NCI-H446 (cell line): ENCODE results near the gene SETDB1.
A peak's percentile ranks its signal among the peaks of the same experiment; 100 is the strongest.
"Not testable (repeated sequence)": the region's sequence is repeated elsewhere in the genome, so short reads cannot be mapped to it uniquely, and the experiment has no call there.

Experiments used
- DNase-seq, 2 experiments: peaks; one replicate each; lab custom pipeline; 2025; lab: John Stamatoyannopoulos, UW

The SETDB1 gene

DNA sequence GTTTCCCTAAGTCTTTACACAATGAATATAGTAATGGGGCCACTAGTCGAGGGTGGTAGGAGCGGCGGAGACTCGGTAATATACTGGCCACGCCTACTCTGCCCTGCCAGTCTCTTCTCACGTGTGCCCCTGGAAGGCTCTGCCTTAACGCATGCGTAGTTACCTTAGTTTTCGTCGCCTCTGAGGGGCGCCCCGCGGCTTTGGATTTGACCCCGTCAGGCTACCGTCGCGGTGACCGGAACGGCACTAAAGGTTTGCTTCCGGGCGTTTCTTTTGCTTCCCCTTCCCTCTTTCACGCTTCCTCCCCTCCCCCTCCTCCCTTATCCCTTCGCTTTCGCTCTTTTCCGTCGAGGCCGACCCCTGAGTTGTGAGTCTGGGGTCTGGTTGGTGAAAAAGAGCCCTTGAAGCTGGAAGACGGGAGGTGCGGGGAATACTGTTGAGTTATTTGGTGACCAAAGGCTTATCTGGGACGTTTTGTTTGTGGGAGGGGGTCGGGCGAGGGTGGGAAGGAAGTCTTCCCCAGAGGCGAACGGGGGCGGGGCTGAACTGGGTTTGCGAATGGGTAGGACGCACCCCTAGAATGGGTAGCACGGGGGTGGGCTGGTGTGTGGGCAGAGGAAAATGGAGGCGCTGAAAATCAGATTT is at the start of gene SETDB1:
TSS of gene SETDB1 (plus strand) at position 267 of the 645 bp plus-strand sequence. CDS start 1,352 bp downstream, outside the sequence.
- peak; percentile 96 to 99 for DNase-seq

- not testable (repeated sequence) for DNase-seq
Observed at GRCh38 chr1:150878931-150879330, 47.2 kb upstream of the SETDB1 start.

- no peak for DNase-seq
Observed at GRCh38 chr1:150881331-150882070, 44.7 kb upstream of the SETDB1 start.

DNA sequence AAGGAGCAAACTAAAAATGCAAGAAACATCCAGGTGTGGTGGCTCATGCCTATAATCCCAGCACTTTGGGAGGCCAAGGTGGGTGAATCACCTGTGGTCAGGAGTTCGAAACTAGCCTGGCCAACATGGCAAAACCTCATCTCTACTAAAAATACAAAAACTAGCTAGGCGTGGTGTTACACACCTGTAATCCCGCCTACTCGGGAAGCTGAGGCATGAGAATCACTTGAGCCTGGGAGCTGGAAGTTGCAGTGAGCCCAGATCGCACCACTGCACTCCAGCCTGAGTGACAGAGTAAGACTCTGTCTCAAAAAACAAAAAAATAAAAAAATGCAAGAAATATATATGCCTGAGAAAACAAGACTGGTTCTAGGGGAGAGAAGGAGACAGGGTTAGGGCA is 43.0 kb upstream of the SETDB1 start:
- not testable (repeated sequence) for DNase-seq

DNA sequence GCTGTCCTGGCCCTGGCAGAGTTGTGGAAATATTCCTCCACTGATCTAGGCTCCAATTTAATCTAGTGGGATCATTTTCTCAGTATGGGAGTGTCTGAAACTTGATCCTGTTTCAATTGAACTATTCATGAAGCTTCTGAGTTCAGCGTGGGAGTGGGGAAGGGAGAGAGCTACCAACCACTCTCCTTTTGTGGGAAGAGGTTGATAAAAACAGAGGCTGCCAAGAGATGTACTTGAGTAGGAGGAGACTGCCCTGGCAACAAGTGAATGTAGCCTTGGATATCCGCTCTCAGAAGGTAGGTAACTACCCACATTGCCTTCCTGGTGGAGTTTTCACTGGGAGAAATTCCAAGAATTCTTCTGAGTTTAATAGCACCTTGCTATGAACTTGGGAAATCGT is 39.1 kb upstream of the SETDB1 start, which contains the start of gene CTXND2:
TSS of gene CTXND2 (plus strand) at position 119 of the 400 bp plus-strand sequence. CDS start 25,179 bp downstream, outside the sequence.
- DNase-seq = no peak

GRCh38 chr1:150888727-150889126 is 37.4 kb upstream of the SETDB1 start:
- no peak for DNase-seq

- no peak for DNase-seq
Observed at GRCh38 chr1:150890033-150890416, 36.1 kb upstream of the SETDB1 start.

GRCh38 chr1:150893336-150893913 is 32.7 kb upstream of the SETDB1 start:
- no peak for DNase-seq

- DNase-seq = no peak
Observed at GRCh38 chr1:150895618-150896017, 30.5 kb upstream of the SETDB1 start.

DNA sequence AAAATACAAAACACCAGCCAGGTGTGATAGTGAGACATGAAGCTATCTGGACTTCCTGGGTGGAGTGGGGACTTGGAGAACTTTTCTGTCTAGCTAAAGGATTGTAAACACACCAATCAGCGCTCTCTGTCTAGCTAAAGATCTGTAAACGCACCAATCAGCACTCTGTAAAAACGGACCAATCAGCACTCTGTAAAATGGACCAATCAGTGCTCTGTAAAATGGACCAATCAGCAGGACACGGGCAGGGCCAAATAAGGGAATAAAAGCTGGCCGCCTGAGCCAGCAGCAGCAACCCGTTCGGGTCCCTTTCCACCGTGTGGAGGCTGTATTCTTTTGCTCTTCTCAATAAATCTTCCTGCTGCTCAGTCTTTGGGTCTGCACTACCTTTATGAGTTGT is 26.4 kb upstream of the SETDB1 start:
- DNase-seq = not testable (repeated sequence)

DNA sequence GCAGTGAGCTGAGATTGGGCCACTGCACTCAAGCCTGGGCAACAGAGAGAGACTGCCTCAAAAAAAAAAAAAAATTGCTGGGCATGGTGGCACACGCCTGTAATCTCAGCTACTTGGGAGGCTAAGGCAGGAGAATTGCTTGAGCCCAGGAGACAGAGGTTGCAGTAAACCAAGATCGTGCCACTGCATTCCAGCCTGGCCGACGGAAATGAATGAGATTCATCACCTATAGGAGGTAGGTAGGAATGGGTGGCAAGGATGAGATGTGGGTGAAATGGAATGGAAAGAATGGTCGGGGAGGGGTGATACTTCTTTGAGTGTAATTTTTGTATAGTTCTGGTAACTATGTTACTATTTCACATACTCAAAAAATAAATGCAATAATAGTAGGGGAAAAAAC is 23.8 kb upstream of the SETDB1 start:
- DNase-seq = no peak

- DNase-seq = no peak
Observed at GRCh38 chr1:150902751-150903150, 23.4 kb upstream of the SETDB1 start.

DNA sequence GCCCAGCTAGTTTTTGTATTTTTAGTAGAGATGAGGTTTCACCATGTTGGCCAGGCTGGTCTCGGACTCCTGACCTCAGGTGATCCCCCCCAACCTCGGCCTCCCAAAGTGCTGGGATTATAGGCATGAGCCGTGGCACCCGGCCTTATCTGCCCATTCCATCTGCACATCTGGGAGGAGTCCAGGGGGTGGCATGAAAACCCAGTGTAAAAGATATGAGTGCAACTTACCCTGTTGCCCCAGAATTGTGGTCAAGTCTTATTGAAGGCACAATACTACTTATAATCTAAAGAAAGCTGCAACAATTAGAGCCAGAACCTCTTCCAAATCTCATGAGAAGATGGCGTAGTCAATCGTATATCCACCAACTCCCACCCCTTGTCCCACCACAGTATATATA is 20.9 kb upstream of the SETDB1 start:
- no peak for DNase-seq

GRCh38 chr1:150906329-150906728 is 19.8 kb upstream of the SETDB1 start:
- no peak for DNase-seq

GRCh38 chr1:150906813-150907212 is 19.4 kb upstream of the SETDB1 start:
- no peak for DNase-seq

DNA sequence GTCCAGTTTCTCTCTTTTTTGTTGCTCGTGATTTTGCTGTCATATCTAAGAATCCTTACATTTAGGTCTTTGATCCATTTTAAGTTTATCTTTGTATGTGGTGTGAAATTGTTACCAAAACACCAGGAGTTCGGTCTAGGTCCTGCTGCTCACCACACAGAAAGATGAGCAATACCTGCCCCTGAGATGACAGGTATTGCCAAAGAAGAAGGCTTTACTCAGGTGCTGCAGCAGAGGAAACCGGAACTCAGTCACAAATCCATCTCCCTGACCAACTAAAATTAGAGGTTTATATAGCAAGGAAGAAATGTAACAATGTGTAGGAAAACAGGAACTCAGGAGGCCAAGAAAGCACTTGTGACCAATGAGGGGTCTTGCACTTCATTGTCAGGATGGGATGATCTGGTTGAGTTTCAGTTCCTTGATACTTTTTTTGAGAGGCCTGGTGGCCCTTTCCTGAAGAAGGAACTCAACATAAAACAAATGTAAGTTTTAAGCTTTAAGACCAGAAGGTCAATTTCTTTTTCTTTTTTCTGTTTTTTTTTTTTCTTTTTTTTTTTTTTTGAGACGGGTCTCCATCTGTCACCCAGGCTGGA is 16.5 kb upstream of the SETDB1 start:
- DNase-seq = no peak

DNA sequence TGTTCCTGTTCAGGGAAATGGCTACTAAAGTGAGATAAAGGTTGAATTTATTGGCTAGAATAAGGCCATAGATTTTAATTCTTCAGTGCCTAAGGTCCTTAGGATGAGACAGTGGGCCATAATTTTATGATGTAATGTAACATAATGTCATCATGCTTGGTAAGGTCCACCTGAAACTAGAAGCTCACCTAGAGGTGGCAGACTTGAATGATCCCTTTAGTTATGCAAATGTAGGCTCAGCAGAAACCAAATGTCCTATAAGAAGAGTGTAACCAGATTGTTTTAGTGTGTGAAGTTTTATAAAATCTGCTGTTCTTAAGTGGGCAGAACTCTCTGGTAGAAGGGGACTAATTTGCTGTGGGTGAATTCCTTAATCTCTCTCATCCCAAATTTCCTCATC is 13.5 kb upstream of the SETDB1 start:
- no peak for DNase-seq

DNA sequence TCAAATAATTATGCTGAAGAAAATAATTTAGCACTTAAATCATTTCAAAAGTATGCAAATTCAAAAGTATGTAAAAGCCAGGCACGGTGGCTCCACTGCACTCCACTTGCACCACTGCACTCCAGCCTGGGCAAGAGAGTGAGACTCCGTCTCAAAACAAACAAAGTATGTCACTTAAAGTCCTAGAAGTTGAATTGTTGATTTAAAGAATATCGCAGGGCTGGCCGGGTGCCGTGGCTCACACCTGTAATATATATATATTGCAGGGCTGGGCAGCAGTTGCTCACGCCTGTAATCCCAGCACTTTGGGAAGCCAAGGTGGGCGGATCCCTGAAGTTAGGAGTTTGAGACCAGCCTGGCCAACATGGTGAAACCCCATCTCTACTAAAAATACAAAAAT is 8.8 kb upstream of the SETDB1 start:
- DNase-seq = no peak

GRCh38 chr1:150922519-150922975 is 3.6 kb upstream of the SETDB1 start:
- peak; percentile 72 to 80 for DNase-seq

DNA sequence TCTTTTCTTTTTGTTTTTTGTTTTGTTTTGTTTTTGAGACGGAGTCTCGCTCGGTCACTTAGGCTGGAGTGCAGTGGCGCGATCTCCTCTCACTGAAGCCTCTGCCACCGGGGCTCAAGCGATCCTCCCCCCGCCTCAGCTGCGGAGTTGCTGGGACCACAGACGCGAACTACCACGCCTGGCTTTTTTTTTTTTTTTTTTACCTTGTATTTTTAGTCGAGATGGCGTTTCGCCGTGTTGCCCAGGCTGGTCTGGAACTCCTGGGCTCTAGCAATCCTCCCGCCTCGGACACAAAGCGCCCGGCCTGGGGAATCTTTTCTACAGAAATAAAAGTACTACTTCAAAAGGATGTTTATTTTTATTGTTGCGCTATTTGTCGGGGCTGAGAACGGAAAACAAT is 1.1 kb upstream of the SETDB1 start:
- no peak for DNase-seq

DNA sequence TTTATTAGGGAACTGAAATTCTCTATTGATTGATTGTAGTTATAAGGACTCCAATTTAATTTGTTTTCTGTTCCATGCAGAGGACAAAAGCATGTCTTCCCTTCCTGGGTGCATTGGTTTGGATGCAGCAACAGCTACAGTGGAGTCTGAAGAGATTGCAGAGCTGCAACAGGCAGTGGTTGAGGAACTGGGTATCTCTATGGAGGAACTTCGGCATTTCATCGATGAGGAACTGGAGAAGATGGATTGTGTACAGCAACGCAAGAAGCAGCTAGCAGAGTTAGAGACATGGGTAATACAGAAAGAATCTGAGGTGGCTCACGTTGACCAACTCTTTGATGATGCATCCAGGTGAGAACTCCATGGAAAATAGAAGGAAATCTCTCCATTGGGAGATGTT is 1.5 kb downstream of the SETDB1 start:
- no peak for DNase-seq

DNA sequence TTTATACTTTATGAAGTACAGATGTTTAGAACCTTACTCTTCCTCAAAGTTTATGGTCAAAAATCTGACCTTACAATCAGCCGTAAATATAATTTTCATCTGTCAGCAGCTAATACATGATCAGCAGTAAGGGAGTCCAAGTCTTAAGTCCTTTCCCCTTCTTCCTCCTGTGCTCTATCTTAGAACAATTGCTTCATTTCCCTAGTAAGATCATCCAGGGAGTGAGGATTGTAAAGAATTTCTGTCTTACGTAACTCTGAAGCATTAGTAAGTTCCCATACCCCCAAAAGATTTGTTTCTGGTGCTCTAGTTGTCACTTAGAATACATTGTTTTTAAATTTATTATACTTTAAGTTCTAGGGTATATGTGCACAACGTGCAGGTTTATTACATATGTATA is 2.1 kb downstream of the SETDB1 start:
- no peak for DNase-seq

- not testable (repeated sequence) for DNase-seq
Observed at GRCh38 chr1:150928775-150929174, 2.6 kb downstream of the SETDB1 start.
